HCT116 (cell line): ENCODE data around the gene ERP27. TPM values are rescaled to one million over a fixed set of nuclear protein-coding genes. Genes with fewer than 3 reads are reported as not detected.

ENCODE experiments used
- ATAC-seq: fragments of 200-7000 bp; cut with Tn5 transposase; 2 replicates; pipeline ENCODE4 v1.9.1; 2020; ENCODE audit warnings: mild to moderate bottlenecking, moderate library complexity
- BruUV-seq: library from RNA; stranded (reverse); fragments of 400-500 nt; replicated peaks from 2 replicates; lab custom pipeline; 2021; lab: Mats Ljungman, UMichigan
- CTCF ChIA-PET: fragments of 300-600 bp; sonication (Branson Sonifier 250); formaldehyde crosslinking; loops from one replicate; lab custom pipeline; 2021; ENCODE audit warnings: antibody characterized with exemption; lab: Charles Lee
- POLR2A ChIA-PET: fragments of 300-600, 350-600 bp; sonication (Branson Sonifier 250); formaldehyde crosslinking; loops from one replicate; lab custom pipeline; 2021; ENCODE audit warnings: antibody characterized with exemption; lab: Charles Lee
- RAD21 ChIA-PET, 2 experiments: fragments of 300-600 bp; sonication (Branson Sonifier 250); formaldehyde crosslinking; loops; one replicate each; lab custom pipeline; 2023; ENCODE audit warnings: low total read pairs in 2 of 2; ENCODE audit not compliant: uncharacterized antibody in 2 of 2, unreplicated experiment in 2 of 2, low non-redundant PET in 1 of 2; lab: Charles Lee
- DNase-seq: peaks from one replicate; pipeline ENCODE4 v3.0.0-alpha.2; 2010; ENCODE audit warnings: low read depth, low spot score
- H2AFZ ChIP-seq: fragments of 200-600 bp; shearing (Covaris generic), sonication (generic); 2 replicates; pipeline ENCODE4 v1.6.1; 2017; ENCODE audit warnings: low read depth, mixed run types, mixed read lengths, antibody characterized with exemption, low read length; ENCODE audit not compliant: poor library complexity, severe bottlenecking
- H3K27ac ChIP-seq: 2 replicates; pipeline ENCODE4 v1.5.1; 2012; ENCODE audit warnings: low read depth, low read length
- H3K27me3 ChIP-seq: fragments of 200-600 bp; sonication (generic); 2 replicates; pipeline ENCODE4 v1.6.1; 2016; ENCODE audit warnings: mixed run types, low read length, mixed read lengths; ENCODE audit not compliant: insufficient read depth
- H3K36me3 ChIP-seq, 2 experiments: fragments of 200-500 bp in 1 of 2; fragments of 200-600 bp in 1 of 2; sonication (Bioruptor generic) in 1 of 2; sonication (generic) in 1 of 2; 2 replicates each; pipeline versions ENCODE4 v1.5.1 to v1.6.1; 2014 to 2016; ENCODE audit warnings: low read length in 2 of 2, inconsistent platforms in 1 of 2, mixed read lengths in 1 of 2, mixed run types in 1 of 2; ENCODE audit not compliant: insufficient read depth in 2 of 2, control insufficient read depth in 1 of 2
- H3K4me1 ChIP-seq, 2 experiments: fragments of 200-600 bp in 1 of 2; sonication (generic) in 1 of 2; 2 replicates each; pipeline versions ENCODE4 v1.5.1 to v1.6.1; 2012 to 2017; ENCODE audit warnings: low read length in 2 of 2, inconsistent platforms in 1 of 2, mild to moderate bottlenecking in 1 of 2, mixed read lengths in 1 of 2, mixed run types in 1 of 2, moderate library complexity in 1 of 2; ENCODE audit not compliant: insufficient read depth in 2 of 2, control insufficient read depth in 1 of 2
- H3K4me2 ChIP-seq: fragments of 200-600 bp; sonication (generic); 2 replicates; pipeline ENCODE4 v1.6.1; 2017; ENCODE audit warnings: mixed run types, low read length, mixed read lengths
- H3K4me3 ChIP-seq, 2 experiments: fragments of 200-600 bp in 1 of 2; sonication (generic) in 1 of 2; replicated peaks in 1 of 2; 2 replicates each; pipeline ENCODE4 v1.5.1; 2011 to 2016; ENCODE audit warnings: low read length in 2 of 2, control low read depth in 1 of 2, low read depth in 1 of 2, mild to moderate bottlenecking in 1 of 2, mixed read lengths in 1 of 2, mixed run types in 1 of 2
- H3K79me2 ChIP-seq: fragments of 200-600 bp; sonication (generic); 2 replicates; pipeline ENCODE4 v1.6.1; 2017; ENCODE audit warnings: mild to moderate bottlenecking, mixed run types, low read length, moderate library complexity, mixed read lengths; ENCODE audit not compliant: insufficient read depth
- H3K9ac ChIP-seq: fragments of 200-600 bp; sonication (generic); 2 replicates; pipeline ENCODE4 v1.6.1; 2016; ENCODE audit warnings: low read length, mixed read lengths
- H3K9me2 ChIP-seq: fragments of 200-600 bp; sonication (generic), shearing (Covaris generic); 2 replicates; pipeline ENCODE4 v1.6.1; 2017; ENCODE audit warnings: mixed run types, mild to moderate bottlenecking, moderate library complexity; ENCODE audit not compliant: insufficient read depth
- H3K9me3 ChIP-seq, 2 experiments: fragments of 200-500 bp in 1 of 2; fragments of 200-600 bp in 1 of 2; sonication (Bioruptor generic) in 1 of 2; sonication (generic) in 1 of 2; 2 replicates each; pipeline ENCODE4 v1.6.1; 2014 to 2017; ENCODE audit warnings: low read length in 2 of 2, mixed read lengths in 2 of 2, inconsistent platforms in 1 of 2, low read depth in 1 of 2, mild to moderate bottlenecking in 1 of 2, mixed run types in 1 of 2, moderate library complexity in 1 of 2; ENCODE audit not compliant: control insufficient read depth in 1 of 2, insufficient read depth in 1 of 2
- H4K20me1 ChIP-seq: fragments of 200-600 bp; sonication (generic), shearing (Covaris generic); 2 replicates; pipeline ENCODE4 v1.6.1; 2017; ENCODE audit warnings: mixed run types, mild to moderate bottlenecking, moderate library complexity; ENCODE audit not compliant: insufficient read depth
- CEBPB ChIP-seq: IDR thresholded peaks from 2 replicates; pipeline ENCODE4 v1.6.1; 2012; ENCODE audit warnings: low read depth
- EGR1 ChIP-seq: IDR thresholded peaks from 2 replicates; pipeline ENCODE4 v1.6.1; 2012; ENCODE audit warnings: low read depth
- ELF1 ChIP-seq: IDR thresholded peaks from 2 replicates; pipeline ENCODE4 v1.6.1; 2012; ENCODE audit warnings: low read depth, borderline replicate concordance
- EZH2phosphoT487 ChIP-seq: fragments of 200-600 bp; IDR thresholded peaks from 2 replicates; pipeline ENCODE4 v1.6.1; 2018; ENCODE audit warnings: antibody characterized with exemption, borderline replicate concordance
- POLR2AphosphoS5 ChIP-seq: IDR thresholded peaks from 2 replicates; pipeline ENCODE4 v1.6.1; 2011; ENCODE audit warnings: mild to moderate bottlenecking, low read depth, low read length, moderate library complexity
- SIN3A ChIP-seq: IDR thresholded peaks from 2 replicates; pipeline ENCODE4 v1.6.1; 2012; ENCODE audit warnings: low read depth
- TCF7L2 ChIP-seq: IDR thresholded peaks from 2 replicates; pipeline ENCODE4 v1.7.0; 2011; ENCODE audit warnings: borderline replicate concordance, inconsistent platforms; ENCODE audit not compliant: insufficient read depth, insufficient read length; ENCODE audit errors: extremely low read depth
- ZNF274 ChIP-seq: fragments of 200-500 bp; sonication (Bioruptor generic); IDR thresholded peaks from 2 replicates; pipeline ENCODE4 v1.6.1; 2014; ENCODE audit warnings: mild to moderate bottlenecking, low read depth, low read length, inconsistent platforms
- intact Hi-C: fragments of 100-400 bp; cut with micrococcal nuclease; formaldehyde crosslinking; loops from 2 replicates; pipeline ENCODE4 v1.10.0; 2022
- total RNA-seq: library from RNA; stranded (reverse); gene quantifications from one replicate; pipeline ENCODE4 v1.2.1, GENCODE V29; 2021; ENCODE audit not compliant: unreplicated experiment
- TF ChIP-seq, protein P1 (sequence below): IDR thresholded peaks from 2 replicates; pipeline ENCODE4 v1.6.1; 2012
- TF ChIP-seq, protein P2 (sequence below): IDR thresholded peaks from 2 replicates; pipeline ENCODE4 v1.6.1; 2012
- TF ChIP-seq, protein P3 (sequence below): IDR thresholded peaks from 2 replicates; pipeline ENCODE4 v1.6.1; 2012; ENCODE audit warnings: low read depth

The ERP27 gene
- total RNA-seq, 1 experiment from 2014 or later: 0.39 TPM

DNA sequence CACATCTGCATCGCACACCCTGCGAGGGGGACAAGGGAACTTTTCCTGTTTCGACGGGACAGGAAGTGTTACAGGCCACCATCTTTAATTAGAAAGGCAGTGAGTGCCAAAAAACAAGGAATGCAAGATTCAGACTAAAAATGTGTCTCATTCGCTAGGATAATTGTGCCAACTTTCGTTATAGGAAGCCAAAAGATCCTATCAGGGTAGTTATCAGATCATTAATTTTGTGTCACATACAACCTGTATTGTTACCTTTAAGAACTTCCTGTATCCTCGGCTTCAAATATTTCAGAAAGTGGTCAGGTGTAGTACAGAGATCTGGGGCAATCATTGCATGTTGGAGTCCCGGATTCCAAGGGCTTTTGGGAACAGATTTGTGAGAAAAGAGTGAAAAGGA is 33.5 kb downstream of the ERP27 start:
- ATAC-seq (no peak), DNase-seq (no peak)
- H3K36me3 ChIP-seq: no peaks in the 10 kb centered on the region
- no peak overlapping the region for H2AFZ ChIP-seq
- no peak overlapping the region for H3K9ac ChIP-seq
- H3K4me2 ChIP-seq: no peak overlapping the region
- no TSS peak for BruUV-seq
- no peaks in the 10 kb centered on the region for H3K9me3 ChIP-seq
- H3K4me3 ChIP-seq: no peak overlapping the region
- no peaks in the 10 kb centered on the region for H3K79me2 ChIP-seq
- no peak overlapping the region for H3K27ac ChIP-seq
- H4K20me1 ChIP-seq: no peaks in the 10 kb centered on the region
- H3K27me3 ChIP-seq: no peaks in the 10 kb centered on the region
- CTCF ChIA-PET: no interaction called here
- TF ChIP-seq, protein P1, sequence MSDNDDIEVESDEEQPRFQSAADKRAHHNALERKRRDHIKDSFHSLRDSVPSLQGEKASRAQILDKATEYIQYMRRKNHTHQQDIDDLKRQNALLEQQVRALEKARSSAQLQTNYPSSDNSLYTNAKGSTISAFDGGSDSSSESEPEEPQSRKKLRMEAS: no peak
- TF ChIP-seq CEBPB: no peak
- no peak for TF ChIP-seq EGR1
- TF ChIP-seq EZH2phosphoT487: no peak
- TF ChIP-seq POLR2AphosphoS5: no peak
- TF ChIP-seq ELF1: no peak
- no peak for TF ChIP-seq SIN3A
- TF ChIP-seq ZNF274: no peak
- TF ChIP-seq, protein P2, sequence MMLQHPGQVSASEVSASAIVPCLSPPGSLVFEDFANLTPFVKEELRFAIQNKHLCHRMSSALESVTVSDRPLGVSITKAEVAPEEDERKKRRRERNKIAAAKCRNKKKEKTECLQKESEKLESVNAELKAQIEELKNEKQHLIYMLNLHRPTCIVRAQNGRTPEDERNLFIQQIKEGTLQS: no peak
- TF ChIP-seq TCF7L2: no peak
- TF ChIP-seq, protein P3, sequence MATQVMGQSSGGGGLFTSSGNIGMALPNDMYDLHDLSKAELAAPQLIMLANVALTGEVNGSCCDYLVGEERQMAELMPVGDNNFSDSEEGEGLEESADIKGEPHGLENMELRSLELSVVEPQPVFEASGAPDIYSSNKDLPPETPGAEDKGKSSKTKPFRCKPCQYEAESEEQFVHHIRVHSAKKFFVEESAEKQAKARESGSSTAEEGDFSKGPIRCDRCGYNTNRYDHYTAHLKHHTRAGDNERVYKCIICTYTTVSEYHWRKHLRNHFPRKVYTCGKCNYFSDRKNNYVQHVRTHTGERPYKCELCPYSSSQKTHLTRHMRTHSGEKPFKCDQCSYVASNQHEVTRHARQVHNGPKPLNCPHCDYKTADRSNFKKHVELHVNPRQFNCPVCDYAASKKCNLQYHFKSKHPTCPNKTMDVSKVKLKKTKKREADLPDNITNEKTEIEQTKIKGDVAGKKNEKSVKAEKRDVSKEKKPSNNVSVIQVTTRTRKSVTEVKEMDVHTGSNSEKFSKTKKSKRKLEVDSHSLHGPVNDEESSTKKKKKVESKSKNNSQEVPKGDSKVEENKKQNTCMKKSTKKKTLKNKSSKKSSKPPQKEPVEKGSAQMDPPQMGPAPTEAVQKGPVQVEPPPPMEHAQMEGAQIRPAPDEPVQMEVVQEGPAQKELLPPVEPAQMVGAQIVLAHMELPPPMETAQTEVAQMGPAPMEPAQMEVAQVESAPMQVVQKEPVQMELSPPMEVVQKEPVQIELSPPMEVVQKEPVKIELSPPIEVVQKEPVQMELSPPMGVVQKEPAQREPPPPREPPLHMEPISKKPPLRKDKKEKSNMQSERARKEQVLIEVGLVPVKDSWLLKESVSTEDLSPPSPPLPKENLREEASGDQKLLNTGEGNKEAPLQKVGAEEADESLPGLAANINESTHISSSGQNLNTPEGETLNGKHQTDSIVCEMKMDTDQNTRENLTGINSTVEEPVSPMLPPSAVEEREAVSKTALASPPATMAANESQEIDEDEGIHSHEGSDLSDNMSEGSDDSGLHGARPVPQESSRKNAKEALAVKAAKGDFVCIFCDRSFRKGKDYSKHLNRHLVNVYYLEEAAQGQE: no peak
- POLR2A ChIA-PET: no interaction called here
- peaks cover 0 to 5% of the 10 kb centered on the region in 2 experiments; a peak in 2 of 4 replicates for H3K4me1 ChIP-seq
- no peaks in the 10 kb centered on the region for H3K9me2 ChIP-seq
- intact Hi-C loops: no loop called here
- RAD21 ChIA-PET: no interaction called here
